ENCODE measurements around the gene TP63. TPM values are rescaled to one million over a fixed set of nuclear protein-coding genes. Genes with fewer than 3 reads are reported as not detected.

TP63 gene
- total and polyA plus RNA-seq, 2 donors (not counting 3 experiments of a cell fraction or from before 2014, with no cell fraction given): not detected

GRCh38 chr3:189683546-189684255 lies 52.5 kb downstream of the TP63 start:
- CTCF ChIA-PET: no interaction called here
- intact Hi-C loops (cut with micrococcal nuclease): no loop called here
- dilution Hi-C loops (cut with MboI; ENCODE audit: extremely low pct_ligation_motif_present, low sequenced_read_pairs): no loop called here

More at GRCh38 chr3:189683546-189684255, 52.5 kb downstream of the TP63 start:
- no peak for FAIRE-seq
- POLR2A ChIA-PET: no interaction called here
- no peaks in the 10 kb centered on the region for H3K27me3 ChIP-seq (ENCODE audit: control insufficient read depth in 2 of 2, insufficient read depth in 2 of 2, low read length in 2 of 2)
- DNase-seq (ENCODE audit: low read depth, low spot score): no peak
- no peak overlapping the region for H2AFZ ChIP-seq (ENCODE audit: low read depth, low read length)
- H3K4me3 ChIP-seq (replicated peaks in 1 of 3; ENCODE audit: insufficient read depth in 1 of 3, low read depth in 1 of 3, low read length in 3 of 3): no peak overlapping the region
- BruUV-seq (replicated peaks): no TSS peak
- no peaks in the 10 kb centered on the region for H4K20me1 ChIP-seq (replicated peaks; ENCODE audit: control insufficient read depth, extremely low read depth, insufficient read depth, low read length)
- H3K9me1 ChIP-seq (replicated peaks; ENCODE audit: control insufficient read depth, extremely low read depth, insufficient read depth, low read length): no peaks in the 10 kb centered on the region
- no peak overlapping the region for H3K27ac ChIP-seq (ENCODE audit: insufficient read depth, low read depth, low read length)
- peaks cover 15% of the 10 kb centered on the region for H3K4me1 ChIP-seq (ENCODE audit: control insufficient read depth, extremely low read depth, insufficient read depth, low read length)
- H3K9ac ChIP-seq (replicated peaks; ENCODE audit: extremely low read depth, insufficient read depth, low read length): no peak overlapping the region
- H3K36me3 ChIP-seq (ENCODE audit: control insufficient read depth in 2 of 2, extremely low read depth in 1 of 2, insufficient read depth in 2 of 2, low read length in 2 of 2): no peaks in the 10 kb centered on the region
- TF ChIP-seq EZH2 (IDR thresholded peaks at IDR 0.05; ENCODE audit: borderline replicate concordance, low read depth, low read length, severe bottlenecking): no peak
- TF ChIP-seq MAX (IDR thresholded peaks at IDR 0.05; ENCODE audit: insufficient read depth, insufficient read length): no peak
- no peak for TF ChIP-seq CTCF (IDR thresholded peaks at IDR 0.05; ENCODE audit: extremely low read depth in 1 of 2, insufficient read depth in 1 of 2, low read depth in 1 of 2, low read length in 2 of 2)
- TF ChIP-seq POLR2A (IDR thresholded peaks at IDR 0.05; ENCODE audit: low read depth, low read length): no peak
- no peak for TF ChIP-seq POLR2AphosphoS5 (IDR thresholded peaks at IDR 0.05; ENCODE audit: insufficient read depth, low read depth, low read length)
- TF ChIP-seq FOS (IDR thresholded peaks at IDR 0.05; ENCODE audit: borderline replicate concordance, insufficient read depth, low read length): no peak
- TF ChIP-seq JUN (IDR thresholded peaks at IDR 0.05; ENCODE audit: borderline replicate concordance, insufficient read depth, insufficient read length, low read depth): no peak
- TF ChIP-seq GATA2 (IDR thresholded peaks at IDR 0.05; ENCODE audit: insufficient read depth, insufficient read length, low read depth, low read length): no peak
- no peak for TF ChIP-seq MYC (IDR thresholded peaks at IDR 0.05; ENCODE audit: low read depth, low read length)
- H3K79me2 ChIP-seq (ENCODE audit: control insufficient read depth, insufficient read depth, low read length): no peaks in the 10 kb centered on the region
- no peaks in the 10 kb centered on the region for H3K9me3 ChIP-seq (replicated peaks; ENCODE audit: control insufficient read depth, insufficient read depth, low read length)
- H3K4me2 ChIP-seq (ENCODE audit: insufficient read depth, low read length): no peak overlapping the region

Measured in endothelial cell of umbilical vein (primary cell).